22Rv1 (cell line): ENCODE data around the gene ZNF320.
"Not testable (repeated sequence)": the region's sequence is repeated elsewhere in the genome, so short reads cannot be mapped to it uniquely, and the experiment has no call there.

Source experiments
- ZFX ChIP-seq: fragments of 450-650 bp; IDR thresholded peaks from 2 replicates; pipeline ENCODE4 v1.6.1; 2017; ENCODE audit warnings: antibody characterized with exemption, borderline replicate concordance
- TF ChIP-seq, protein P1 (sequence below): fragments of 450-650 bp; IDR thresholded peaks from 2 replicates; pipeline ENCODE4 v1.5.1; 2017; ENCODE audit warnings: mild to moderate bottlenecking

GRCh38 chr19:52856540-52857377, 40.7 kb downstream of the ZNF320 start:
- TF ChIP-seq, protein P1, sequence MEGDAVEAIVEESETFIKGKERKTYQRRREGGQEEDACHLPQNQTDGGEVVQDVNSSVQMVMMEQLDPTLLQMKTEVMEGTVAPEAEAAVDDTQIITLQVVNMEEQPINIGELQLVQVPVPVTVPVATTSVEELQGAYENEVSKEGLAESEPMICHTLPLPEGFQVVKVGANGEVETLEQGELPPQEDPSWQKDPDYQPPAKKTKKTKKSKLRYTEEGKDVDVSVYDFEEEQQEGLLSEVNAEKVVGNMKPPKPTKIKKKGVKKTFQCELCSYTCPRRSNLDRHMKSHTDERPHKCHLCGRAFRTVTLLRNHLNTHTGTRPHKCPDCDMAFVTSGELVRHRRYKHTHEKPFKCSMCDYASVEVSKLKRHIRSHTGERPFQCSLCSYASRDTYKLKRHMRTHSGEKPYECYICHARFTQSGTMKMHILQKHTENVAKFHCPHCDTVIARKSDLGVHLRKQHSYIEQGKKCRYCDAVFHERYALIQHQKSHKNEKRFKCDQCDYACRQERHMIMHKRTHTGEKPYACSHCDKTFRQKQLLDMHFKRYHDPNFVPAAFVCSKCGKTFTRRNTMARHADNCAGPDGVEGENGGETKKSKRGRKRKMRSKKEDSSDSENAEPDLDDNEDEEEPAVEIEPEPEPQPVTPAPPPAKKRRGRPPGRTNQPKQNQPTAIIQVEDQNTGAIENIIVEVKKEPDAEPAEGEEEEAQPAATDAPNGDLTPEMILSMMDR: not testable (repeated sequence)
- not testable (repeated sequence) for TF ChIP-seq ZFX
